NCI-H2171 (cell line): Measurements from ENCODE around the gene JAZF1.

Experiments used
- DNase-seq: peaks from one replicate; lab custom pipeline; 2025; lab: John Stamatoyannopoulos, UW

JAZF1 gene

DNA sequence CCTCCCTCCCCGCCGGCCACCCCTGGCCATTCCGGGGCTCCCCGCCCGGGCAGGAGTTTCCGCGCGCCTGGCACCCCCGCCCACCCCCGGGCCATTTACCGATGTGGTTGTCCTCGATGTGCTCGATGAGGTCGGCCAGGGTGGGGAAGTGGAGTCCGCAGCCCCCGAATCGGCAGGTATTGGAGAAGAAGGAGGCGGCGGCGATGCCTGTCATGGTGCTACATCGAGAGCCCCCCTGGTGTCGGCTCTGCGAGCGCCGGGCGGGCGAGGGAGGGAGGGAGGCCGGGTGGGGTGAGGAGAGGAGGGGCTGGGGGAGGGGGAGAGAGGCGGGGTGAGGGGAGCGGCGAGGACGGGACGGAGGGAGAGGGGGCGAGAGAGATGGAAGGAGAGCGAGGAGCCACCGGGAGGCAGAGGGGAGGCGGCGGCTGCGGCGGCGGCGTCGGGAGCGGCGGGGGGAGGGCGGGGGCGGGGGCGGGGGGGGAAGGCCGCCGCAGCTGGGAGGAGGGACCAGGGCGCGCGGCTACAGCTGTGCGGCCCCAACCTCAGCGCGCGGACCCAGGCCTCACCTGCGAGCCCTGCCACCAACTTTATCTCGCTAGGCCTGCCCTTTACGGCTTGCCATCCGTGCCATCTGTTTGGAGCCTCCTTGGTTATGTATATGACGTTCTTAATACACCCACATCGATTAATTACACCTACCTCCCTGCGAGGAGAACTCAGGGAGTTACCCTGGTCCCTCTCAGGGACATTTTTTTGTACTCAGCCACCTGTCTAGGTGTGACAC lies at the start of gene JAZF1:
Gene JAZF1, minus strand, starts transcription at position 432 of the 784 bp plus-strand sequence.
- DNase-seq: peak; percentile 81

DNA sequence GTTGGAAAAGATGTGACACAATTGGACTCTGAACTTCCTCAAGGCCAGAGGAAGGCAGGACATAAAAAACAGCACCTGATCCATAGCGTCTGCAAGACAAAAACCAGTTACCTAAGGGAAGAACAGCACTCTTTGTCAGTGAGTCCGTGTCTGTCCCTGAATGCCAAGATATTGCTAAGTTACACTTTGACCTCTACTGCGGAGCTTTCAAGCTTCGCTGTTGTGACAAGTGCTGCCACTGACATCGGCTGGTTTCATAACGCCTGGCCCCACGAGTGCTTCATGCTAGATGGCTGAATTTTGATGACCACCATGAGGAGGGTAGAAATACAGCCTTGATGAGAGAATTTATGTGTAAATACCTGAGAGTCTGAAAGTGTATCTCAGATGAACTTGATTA lies 49.7 kb upstream of the JAZF1 start:
- DNase-seq: no peak

DNA sequence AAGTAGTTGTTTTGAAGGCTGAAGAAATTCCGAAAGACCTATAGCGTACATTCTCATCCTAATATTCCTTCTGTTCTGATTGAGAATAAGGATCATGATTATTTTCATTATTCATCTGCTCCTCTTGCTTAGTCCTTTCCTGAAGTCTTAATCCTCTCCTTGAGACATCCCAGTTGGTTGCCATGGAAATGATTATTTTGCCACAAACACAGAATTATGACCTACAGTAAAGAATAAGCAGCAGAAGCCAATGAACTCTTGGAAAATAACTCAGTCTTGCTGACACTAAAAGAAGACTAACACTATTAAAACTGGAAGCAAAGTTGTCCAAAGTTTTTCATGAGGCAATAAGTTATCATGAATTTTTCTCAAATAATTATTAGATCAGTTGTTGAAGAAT lies 47.8 kb upstream of the JAZF1 start:
- DNase-seq: no peak

DNA sequence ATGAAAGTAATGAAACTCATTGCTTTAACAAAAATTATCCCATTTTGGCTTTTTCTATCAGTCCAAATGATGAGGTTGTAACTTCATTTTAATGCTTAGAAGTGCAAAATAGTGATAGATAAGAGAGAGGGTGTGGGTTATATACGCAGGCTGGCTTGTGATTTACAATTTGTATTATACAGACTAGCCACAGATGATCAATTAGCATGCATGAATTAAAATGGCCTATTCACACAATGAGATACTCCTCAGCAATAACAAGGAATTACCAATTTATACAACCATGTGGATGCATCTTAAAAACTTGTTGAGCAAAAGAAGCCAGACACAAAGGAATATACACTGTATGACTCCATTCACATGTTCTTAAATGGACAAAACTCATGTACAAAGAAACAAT lies 45.4 kb upstream of the JAZF1 start:
- no peak for DNase-seq

DNA sequence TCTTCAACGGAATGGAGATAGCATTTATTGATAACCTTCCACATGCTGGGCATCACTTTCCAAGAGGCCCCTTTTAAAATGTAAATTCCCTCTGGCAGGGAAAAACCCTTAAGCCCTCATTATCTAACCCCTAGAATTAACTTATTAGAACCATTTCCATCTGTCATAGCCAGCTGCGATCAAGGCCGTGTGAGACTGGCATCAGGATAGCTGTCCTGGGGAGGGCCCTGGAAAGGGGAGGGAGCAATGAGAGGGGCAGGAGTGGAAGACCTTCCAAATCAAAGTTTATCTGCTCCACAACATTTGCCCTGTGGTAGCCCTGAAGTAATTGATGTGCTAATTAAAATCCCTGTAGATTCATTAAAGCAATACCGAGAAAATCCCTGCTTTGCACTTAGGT lies 45.0 kb upstream of the JAZF1 start:
- DNase-seq: no peak

GRCh38 chr7:28224675-28225074 lies 44.1 kb upstream of the JAZF1 start:
- no peak for DNase-seq

DNA sequence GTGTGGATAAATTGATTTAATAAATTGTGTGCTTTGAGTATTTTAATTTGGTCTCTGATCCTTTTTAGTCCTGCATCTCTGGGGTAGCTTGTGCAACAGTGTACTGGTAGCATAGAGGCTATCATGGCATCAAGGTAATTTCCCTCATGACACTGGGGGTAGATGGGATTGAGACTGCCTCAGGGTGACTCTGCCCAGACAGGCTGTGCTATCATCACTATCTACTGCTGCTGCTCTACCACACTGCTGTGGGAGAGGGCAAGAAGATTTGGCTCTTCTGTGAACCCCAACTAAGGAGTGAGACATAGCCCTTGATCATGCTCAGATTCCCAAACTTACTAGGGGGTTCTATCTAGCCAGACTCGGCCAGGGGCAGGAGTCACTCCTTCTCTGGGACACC lies 43.6 kb upstream of the JAZF1 start:
- DNase-seq: no peak

DNA sequence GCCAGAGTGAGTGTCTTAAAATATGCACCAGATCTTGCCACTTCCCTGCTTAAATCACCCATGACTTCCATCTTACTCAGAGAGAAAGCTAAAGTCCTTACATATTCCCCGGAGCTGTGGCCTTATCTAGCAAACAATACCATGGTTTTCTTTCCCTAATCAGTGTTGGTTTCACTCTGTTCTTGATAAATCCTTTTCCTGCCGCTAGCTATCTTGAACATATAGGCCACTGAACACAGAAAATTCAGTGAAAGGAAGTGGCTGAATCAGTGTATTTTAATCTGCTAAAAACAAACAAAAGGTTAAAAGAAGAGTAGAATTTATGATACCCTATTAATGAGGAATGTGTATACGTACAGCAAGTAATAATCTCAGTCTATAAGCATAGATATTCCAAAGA lies 42.0 kb upstream of the JAZF1 start:
- no peak for DNase-seq

DNA sequence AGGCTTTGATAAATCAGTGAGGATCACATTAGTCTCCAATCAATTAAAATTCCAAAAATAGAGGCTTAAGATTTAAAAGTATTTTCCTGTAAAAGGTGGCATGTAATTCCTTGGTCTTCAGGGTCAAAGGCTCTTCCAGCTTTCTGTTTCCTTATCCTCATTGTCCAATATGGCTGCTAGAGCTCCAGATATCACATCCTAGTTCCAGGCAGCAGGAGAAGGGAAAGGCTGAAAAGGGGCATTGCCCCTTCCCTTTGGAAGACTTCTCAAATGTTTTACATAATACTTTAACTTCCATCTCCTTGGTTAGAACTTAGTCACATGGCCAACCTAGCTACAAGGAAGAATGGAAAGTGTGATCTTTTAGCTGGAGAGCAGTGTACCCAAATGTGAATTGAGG lies 39.2 kb upstream of the JAZF1 start:
- no peak for DNase-seq

DNA sequence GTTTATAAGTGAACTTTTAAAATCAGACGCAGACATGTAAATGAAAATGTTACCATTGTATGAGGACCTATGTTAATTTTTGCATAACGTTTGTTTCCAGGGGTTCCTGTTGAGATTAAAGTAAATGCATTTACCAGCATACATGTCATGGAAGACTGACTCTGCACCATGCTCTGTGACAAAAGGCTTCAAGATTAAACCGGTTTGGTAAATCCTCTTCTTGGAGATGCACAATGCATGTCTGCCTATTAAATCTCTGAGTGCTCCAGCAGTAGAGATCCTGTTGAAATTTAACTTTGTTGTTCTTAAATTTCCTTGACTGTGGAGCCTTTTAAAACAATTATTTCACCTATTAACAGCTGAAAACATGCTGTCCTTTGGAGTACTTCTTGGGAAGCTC lies 36.5 kb upstream of the JAZF1 start:
- DNase-seq: no peak

GRCh38 chr7:28211006-28211405 lies 30.4 kb upstream of the JAZF1 start:
- DNase-seq: no peak

DNA sequence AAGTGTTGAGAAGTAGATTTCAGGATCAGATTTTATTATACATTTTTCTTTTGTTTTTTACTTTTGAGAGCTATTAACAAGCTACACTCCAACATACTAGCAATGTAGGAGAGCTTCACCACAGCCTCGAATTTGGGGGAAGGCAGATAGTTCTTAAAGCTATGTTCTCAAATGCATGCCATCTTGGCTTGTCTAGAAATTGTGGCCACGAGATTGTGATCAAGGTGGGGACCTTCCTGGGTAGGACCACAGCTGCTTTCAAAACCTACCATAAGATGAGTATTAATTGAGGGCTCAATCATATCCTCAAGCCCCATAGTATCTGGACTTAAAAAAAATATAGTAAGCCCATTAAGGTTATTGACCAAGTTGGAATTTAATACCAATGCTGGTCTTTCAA lies 27.9 kb upstream of the JAZF1 start:
- no peak for DNase-seq

DNA sequence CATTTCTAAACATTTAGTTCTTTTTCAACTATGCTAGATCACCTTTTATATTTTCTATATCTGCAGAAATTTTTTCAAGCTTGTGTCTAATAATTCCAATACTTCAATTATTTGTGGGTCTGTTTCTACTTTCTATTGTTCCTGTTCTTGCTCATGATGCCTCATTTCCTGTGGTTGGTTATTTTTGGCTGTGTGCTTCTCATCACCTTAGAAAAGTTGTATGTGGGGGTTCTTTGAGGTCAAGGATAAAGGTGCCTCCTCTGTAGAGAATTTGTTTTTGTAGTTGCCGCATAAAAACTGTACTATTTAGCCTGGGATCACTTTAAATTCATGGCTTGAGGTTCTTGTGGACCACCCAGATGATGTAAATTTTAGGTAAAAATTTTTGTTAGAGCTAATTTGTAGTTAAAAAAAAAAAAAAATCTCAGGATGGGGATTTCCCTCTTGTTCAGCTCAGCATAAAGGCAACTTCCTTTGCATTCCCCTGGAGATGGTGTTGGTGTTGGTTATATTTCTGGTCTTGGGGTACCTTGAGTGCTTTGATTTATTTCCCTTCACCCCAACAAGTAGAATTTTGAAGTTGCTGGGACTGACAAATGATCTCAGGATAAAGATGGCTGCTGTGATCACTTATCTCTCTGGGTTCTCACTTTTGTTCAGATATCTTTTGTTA lies 27.0 kb upstream of the JAZF1 start:
- no peak for DNase-seq

DNA sequence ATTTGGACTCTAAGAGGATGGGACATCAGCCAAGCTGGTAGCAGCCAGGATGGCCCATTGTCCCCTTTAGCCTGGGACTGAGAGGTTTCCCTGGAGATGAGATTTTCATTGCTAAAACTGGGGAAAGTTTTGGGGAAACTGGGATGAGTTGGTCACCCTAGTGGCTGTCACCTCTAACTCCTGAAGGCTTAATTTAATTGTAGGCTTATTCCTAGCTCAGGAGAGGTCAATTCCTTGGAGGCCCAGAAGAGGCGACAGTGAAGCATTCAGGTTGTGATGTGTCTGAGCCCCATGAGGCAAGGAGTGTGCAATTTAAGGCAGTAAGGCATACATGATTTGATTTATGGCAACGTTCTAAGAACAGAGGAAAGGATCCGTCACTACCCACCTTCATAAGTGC lies 24.9 kb upstream of the JAZF1 start:
- DNase-seq: no peak

- no peak for DNase-seq
These were observed 23.1 kb upstream of the JAZF1 start for GRCh38 chr7:28203508-28204240.

- no peak for DNase-seq
These were observed 21.6 kb upstream of the JAZF1 start for GRCh38 chr7:28202222-28202621.

- no peak for DNase-seq
These were observed 20.5 kb upstream of the JAZF1 start for GRCh38 chr7:28201131-28201530.

GRCh38 chr7:28200598-28200997 lies 20.0 kb upstream of the JAZF1 start:
- no peak for DNase-seq

- no peak for DNase-seq
These were observed 18.5 kb upstream of the JAZF1 start for GRCh38 chr7:28199021-28199510.

- DNase-seq: no peak
These were observed 15.5 kb upstream of the JAZF1 start for GRCh38 chr7:28195910-28196620.

DNA sequence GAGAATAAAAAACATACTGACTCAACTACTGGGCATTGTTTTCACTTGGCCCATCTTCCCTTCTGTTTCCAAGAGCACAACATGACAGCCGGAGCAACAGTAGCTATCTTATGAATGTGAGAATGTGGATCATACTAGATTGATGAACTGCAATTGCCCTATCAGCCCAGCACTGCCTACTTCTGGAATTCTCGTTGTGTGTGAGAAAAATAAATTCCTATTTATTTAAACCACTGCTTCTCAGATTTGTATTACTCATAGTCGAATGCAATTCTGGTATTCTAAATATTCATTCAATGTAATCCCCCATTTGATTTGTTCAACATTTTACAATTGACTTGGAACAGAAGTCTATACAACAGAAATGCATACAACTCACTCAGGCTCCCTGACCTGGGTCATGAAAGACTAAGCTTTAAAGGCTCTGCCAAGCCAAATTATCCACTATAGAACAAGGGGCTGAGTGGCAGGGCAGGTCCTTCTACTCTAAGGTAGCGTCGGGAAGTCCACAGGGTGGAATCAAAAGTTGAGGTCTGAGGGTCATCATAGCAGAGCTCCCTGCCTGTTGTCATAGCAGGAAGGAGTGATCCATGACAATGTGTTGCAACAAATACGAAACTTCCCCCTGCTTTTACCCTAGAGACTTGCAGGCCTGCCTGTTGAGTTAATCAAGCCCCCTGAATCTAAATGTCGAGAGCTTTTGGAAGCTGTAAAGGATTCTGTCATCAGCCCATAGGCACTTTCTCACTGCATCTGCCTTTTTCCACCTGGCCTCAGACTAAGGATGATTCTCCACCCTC lies 12.4 kb upstream of the JAZF1 start:
- no peak for DNase-seq
